Neural cell (in vitro differentiated cells): ENCODE measurements around the gene UCP3. TPM values are rescaled to one million over a fixed set of nuclear protein-coding genes. Genes with fewer than 3 reads are reported as not detected.

Source experiments
- H2AFZ ChIP-seq: fragments of 200-600, 300-800 bp; sonication (generic), shearing (Covaris generic); 2 replicates; pipeline ENCODE4 v1.6.0; 2014; ENCODE audit warnings: low read depth, mild to moderate bottlenecking, antibody characterized with exemption, low read length, moderate library complexity
- H3F3A ChIP-seq: fragments of 200-600 bp; shearing (Covaris generic); 2 replicates; pipeline ENCODE4 v1.6.1; 2016; ENCODE audit warnings: mild to moderate bottlenecking, moderate library complexity, mixed read lengths, antibody characterized with exemption, low read length; ENCODE audit not compliant: insufficient read depth, poor library complexity, severe bottlenecking
- H3K27ac ChIP-seq: fragments of 200-600, 300-800 bp; sonication (generic), shearing (Covaris generic); 2 replicates; pipeline ENCODE4 v1.5.1; 2014; ENCODE audit warnings: mild to moderate bottlenecking, low read length, moderate library complexity
- H3K27me3 ChIP-seq: fragments of 300-800, 200-600 bp; sonication (generic), shearing (Covaris generic); 2 replicates; pipeline ENCODE4 v1.6.0; 2014; ENCODE audit warnings: mild to moderate bottlenecking, low read depth, low read length, moderate library complexity; ENCODE audit not compliant: insufficient read depth
- H3K36me3 ChIP-seq: fragments of 300-800, 200-600 bp; sonication (generic), shearing (Covaris generic); 2 replicates; pipeline ENCODE4 v1.5.1; 2014; ENCODE audit warnings: mild to moderate bottlenecking, antibody characterized with exemption, low read length, moderate library complexity; ENCODE audit not compliant: insufficient read depth
- H3K4me2 ChIP-seq: fragments of 300-800, 200-600 bp; sonication (generic), shearing (Covaris generic); 2 replicates; pipeline ENCODE4 v1.6.0; 2014; ENCODE audit warnings: mild to moderate bottlenecking, low read length
- H3K4me3 ChIP-seq: fragments of 300-800, 200-600 bp; sonication (generic), shearing (Covaris generic); 2 replicates; pipeline ENCODE4 v1.5.1; 2014; ENCODE audit warnings: mild to moderate bottlenecking, low read length, moderate library complexity
- H3K79me2 ChIP-seq: fragments of 200-600 bp; shearing (Covaris generic); replicated peaks from 2 replicates; pipeline ENCODE4 v1.6.0; 2014; ENCODE audit warnings: mild to moderate bottlenecking, low read length, moderate library complexity; ENCODE audit not compliant: insufficient read depth
- H3K9ac ChIP-seq: fragments of 300-800, 200-600 bp; sonication (generic), shearing (Covaris generic); 2 replicates; pipeline ENCODE4 v1.6.1; 2016; ENCODE audit warnings: mild to moderate bottlenecking, low read length, mixed read lengths
- H3K9me2 ChIP-seq: fragments of 200-600 bp; shearing (Covaris generic); 2 replicates; pipeline ENCODE4 v1.6.1; 2016; ENCODE audit warnings: mild to moderate bottlenecking, low read length, mixed read lengths; ENCODE audit not compliant: insufficient read depth
- H3K9me3 ChIP-seq: fragments of 200-600, 300-800 bp; sonication (generic), shearing (Covaris generic); 2 replicates; pipeline ENCODE4 v1.6.1; 2016; ENCODE audit warnings: mild to moderate bottlenecking, mixed run types, low read length, moderate library complexity, mixed read lengths
- H4K20me1 ChIP-seq: fragments of 200-600 bp; shearing (Covaris generic); 2 replicates; pipeline ENCODE4 v1.6.1; 2016; ENCODE audit warnings: mild to moderate bottlenecking, mixed run types; ENCODE audit not compliant: insufficient read depth
- EP300 ChIP-seq: fragments of 450-650 bp; conservative IDR thresholded peaks from 2 replicates; pipeline ENCODE4 v1.6.1; 2014; ENCODE audit warnings: antibody characterized with exemption, mild to moderate bottlenecking, moderate library complexity; ENCODE audit not compliant: poor library complexity, severe bottlenecking
- EZH2 ChIP-seq: fragments of 200-600, 300-800 bp; shearing (Covaris generic), sonication (generic); IDR thresholded peaks from 2 replicates; pipeline ENCODE4 v1.6.1; 2014; ENCODE audit warnings: antibody characterized with exemption, low read length, borderline replicate concordance, mild to moderate bottlenecking; ENCODE audit not compliant: insufficient read depth, poor library complexity, severe bottlenecking
- MXI1 ChIP-seq: fragments of 450-650 bp; conservative IDR thresholded peaks from 2 replicates; pipeline ENCODE4 v1.6.1; 2014; ENCODE audit warnings: antibody characterized with exemption, mild to moderate bottlenecking; ENCODE audit not compliant: poor library complexity, severe bottlenecking
- POLR2AphosphoS5 ChIP-seq: IDR thresholded peaks from 2 replicates; pipeline ENCODE4 v1.6.1; 2012
- RAD21 ChIP-seq: fragments of 450-650 bp; conservative IDR thresholded peaks from 2 replicates; pipeline ENCODE4 v1.6.1; 2014; ENCODE audit warnings: antibody characterized with exemption, mild to moderate bottlenecking, moderate library complexity
- REST ChIP-seq: IDR thresholded peaks from 2 replicates; pipeline ENCODE4 v1.6.1; 2012; ENCODE audit warnings: borderline replicate concordance
- SMC3 ChIP-seq: fragments of 450-650 bp; conservative IDR thresholded peaks from 2 replicates; pipeline ENCODE4 v1.6.1; 2014; ENCODE audit warnings: antibody characterized with exemption, mild to moderate bottlenecking, moderate library complexity; ENCODE audit not compliant: poor library complexity
- TAF1 ChIP-seq: IDR thresholded peaks from 2 replicates; pipeline ENCODE4 v1.6.1; 2012; ENCODE audit warnings: low read depth
- polyA plus RNA-seq: library from polyadenylated mRNA; depleted of rRNA; stranded (reverse); fragments of >200 nt; gene quantifications from 2 replicates; pipeline ENCODE4 v1.2.3, GENCODE V29; 2014
- TF ChIP-seq, protein P1 (sequence below): fragments of 450-650 bp; IDR thresholded peaks from 2 replicates; pipeline ENCODE4 v1.5.1; 2014; ENCODE audit warnings: antibody characterized with exemption, mild to moderate bottlenecking, moderate library complexity; ENCODE audit not compliant: poor library complexity, severe bottlenecking

Gene UCP3
- polyA plus RNA-seq, 1 donor from 2014 or later: 7.8 TPM

GRCh38 chr11:74023276-74023675 is 14.4 kb upstream of the UCP3 start:
- no peak overlapping the region for H3K4me2 ChIP-seq
- H3K27ac ChIP-seq: no peak overlapping the region
- no peaks in the 10 kb centered on the region for H3F3A ChIP-seq

GRCh38 chr11:74022546-74022945 is 13.7 kb upstream of the UCP3 start:
- Histone ChIP-seq H3K27me3 (no peaks in the 10 kb centered on the region), H3K9ac (no peak overlapping the region), H3F3A (no peaks in the 10 kb centered on the region), H3K36me3 (no peaks in the 10 kb centered on the region), H4K20me1 (no peaks in the 10 kb centered on the region), H3K4me3 (no peak overlapping the region), H2AFZ (no peak overlapping the region), H3K79me2 (no peaks in the 10 kb centered on the region), H3K27ac (no peak overlapping the region), H3K9me2 (no peaks in the 10 kb centered on the region), H3K9me3 (no peaks in the 10 kb centered on the region), H3K4me2 (no peak overlapping the region)
- TF ChIP-seq MXI1 (no peak), TAF1 (no peak), REST (no peak), SMC3 (no peak), POLR2AphosphoS5 (no peak), EZH2 (no peak), EP300 (no peak)
- TF ChIP-seq, protein P1, sequence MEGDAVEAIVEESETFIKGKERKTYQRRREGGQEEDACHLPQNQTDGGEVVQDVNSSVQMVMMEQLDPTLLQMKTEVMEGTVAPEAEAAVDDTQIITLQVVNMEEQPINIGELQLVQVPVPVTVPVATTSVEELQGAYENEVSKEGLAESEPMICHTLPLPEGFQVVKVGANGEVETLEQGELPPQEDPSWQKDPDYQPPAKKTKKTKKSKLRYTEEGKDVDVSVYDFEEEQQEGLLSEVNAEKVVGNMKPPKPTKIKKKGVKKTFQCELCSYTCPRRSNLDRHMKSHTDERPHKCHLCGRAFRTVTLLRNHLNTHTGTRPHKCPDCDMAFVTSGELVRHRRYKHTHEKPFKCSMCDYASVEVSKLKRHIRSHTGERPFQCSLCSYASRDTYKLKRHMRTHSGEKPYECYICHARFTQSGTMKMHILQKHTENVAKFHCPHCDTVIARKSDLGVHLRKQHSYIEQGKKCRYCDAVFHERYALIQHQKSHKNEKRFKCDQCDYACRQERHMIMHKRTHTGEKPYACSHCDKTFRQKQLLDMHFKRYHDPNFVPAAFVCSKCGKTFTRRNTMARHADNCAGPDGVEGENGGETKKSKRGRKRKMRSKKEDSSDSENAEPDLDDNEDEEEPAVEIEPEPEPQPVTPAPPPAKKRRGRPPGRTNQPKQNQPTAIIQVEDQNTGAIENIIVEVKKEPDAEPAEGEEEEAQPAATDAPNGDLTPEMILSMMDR: no peak

More at GRCh38 chr11:74023276-74023675, 14.4 kb upstream of the UCP3 start:
- Histone ChIP-seq H3K27me3 (no peaks in the 10 kb centered on the region), H2AFZ (no peak overlapping the region), H4K20me1 (no peaks in the 10 kb centered on the region), H3K4me3 (no peak overlapping the region), H3K9me3 (no peaks in the 10 kb centered on the region), H3K9me2 (no peaks in the 10 kb centered on the region), H3K9ac (no peak overlapping the region), H3K36me3 (no peaks in the 10 kb centered on the region), H3K79me2 (no peaks in the 10 kb centered on the region)
- no peak for TF ChIP-seq RAD21
- TF ChIP-seq POLR2AphosphoS5: no peak
- TF ChIP-seq, protein P1: no peak
- TF ChIP-seq EZH2: no peak
- no peak for TF ChIP-seq MXI1
- TF ChIP-seq SMC3: no peak
- TF ChIP-seq REST: no peak
- no peak for TF ChIP-seq EP300
- TF ChIP-seq TAF1: no peak
